GM12878 (cell line): ENCODE data around the gene ZNF573. TPM values are rescaled to one million over a fixed set of nuclear protein-coding genes. Genes with fewer than 3 reads are reported as not detected.

Experiments
- ATAC-seq: fragments of 200-7000 bp; cut with Tn5 transposase; 3 replicates; pipeline ENCODE4 v1.9.1; 2020; ENCODE audit warnings: mild to moderate bottlenecking, moderate library complexity
- BruUV-seq: library from RNA; stranded (reverse); fragments of 400-500 nt; replicated peaks from 2 replicates; lab custom pipeline; 2021; lab: Mats Ljungman, UMichigan
- CTCF ChIA-PET: fragments of 300-600 bp; sonication (Branson Sonifier 250); formaldehyde crosslinking; extraction: SDS; loops from one replicate; lab custom pipeline; 2021; ENCODE audit warnings: inconsistent platforms; lab: Yijun Ruan, JAX
- POLR2A ChIA-PET: fragments of 350-600 bp; formaldehyde crosslinking; extraction: SDS; loops from one replicate; lab custom pipeline; 2021; ENCODE audit warnings: inconsistent platforms; lab: Charles Lee
- RAD21 ChIA-PET: fragments of 300-600 bp; sonication (Branson Sonifier 250); formaldehyde crosslinking; loops from one replicate; lab custom pipeline; 2023; ENCODE audit warnings: antibody characterized with exemption; ENCODE audit not compliant: unreplicated experiment; lab: Charles Lee
- SMC1A ChIA-PET: fragments of 300-600 bp; sonication (Branson Sonifier 250); formaldehyde crosslinking; loops from one replicate; lab custom pipeline; 2023; ENCODE audit not compliant: unreplicated experiment, uncharacterized antibody; lab: Charles Lee
- DNase-seq: peaks from one replicate; pipeline ENCODE4 v3.0.0-alpha.2; 2011; ENCODE audit warnings: low read depth, low spot score
- FAIRE-seq: peaks from 3 replicates; lab custom pipeline; 2011; peaks lifted over from hg19 to GRCh38; lab: Jason Lieb, UNC
- H2AFZ ChIP-seq: 2 replicates; pipeline ENCODE4 v1.6.0; 2011; ENCODE audit warnings: low read depth, low read length, control low read depth; ENCODE audit not compliant: control insufficient read depth
- H3K27ac ChIP-seq: 2 replicates; pipeline ENCODE4 v1.5.1; 2011; ENCODE audit warnings: control low read depth; ENCODE audit not compliant: control insufficient read depth, insufficient read depth
- H3K27me3 ChIP-seq, 2 experiments: replicated peaks in 1 of 2; 2 replicates each; pipeline versions ENCODE4 v1.6.0 to v1.6.1; 2011; ENCODE audit warnings: low read length in 1 of 2; ENCODE audit not compliant: control insufficient read depth in 2 of 2, insufficient read depth in 2 of 2
- H3K36me3 ChIP-seq, 2 experiments: 2 replicates each; pipeline ENCODE4 v1.5.1; 2011; ENCODE audit warnings: low read length in 1 of 2; ENCODE audit not compliant: control insufficient read depth in 2 of 2, insufficient read depth in 2 of 2
- H3K4me1 ChIP-seq: 2 replicates; pipeline ENCODE4 v1.6.1; 2011; ENCODE audit warnings: mild to moderate bottlenecking, low read length, moderate library complexity, mixed read lengths; ENCODE audit not compliant: control insufficient read depth, insufficient read depth
- H3K4me2 ChIP-seq: 2 replicates; pipeline ENCODE4 v1.6.0; 2011; ENCODE audit warnings: control low read depth; ENCODE audit not compliant: control insufficient read depth, insufficient read depth
- H3K4me3 ChIP-seq: fragments of 200-600 bp; sonication (generic); 2 replicates; pipeline ENCODE4 v1.5.1; 2016
- H3K79me2 ChIP-seq: 2 replicates; pipeline ENCODE4 v1.6.0; 2011; ENCODE audit warnings: low read length; ENCODE audit not compliant: control insufficient read depth, insufficient read depth
- H3K9ac ChIP-seq: 2 replicates; pipeline ENCODE4 v1.8.0; 2011; ENCODE audit warnings: low read length, control low read depth, mixed read lengths; ENCODE audit not compliant: control insufficient read depth, insufficient read depth
- H3K9me3 ChIP-seq: replicated peaks from 3 replicates; pipeline ENCODE4 v1.5.1; 2011; ENCODE audit warnings: mild to moderate bottlenecking, low read length; ENCODE audit not compliant: control insufficient read depth, insufficient read depth
- H4K20me1 ChIP-seq: 2 replicates; pipeline ENCODE4 v1.6.0; 2011; ENCODE audit not compliant: control insufficient read depth, insufficient read depth
- CBFB ChIP-seq: IDR thresholded peaks from 2 replicates; pipeline ENCODE4 v1.6.1; 2016; ENCODE audit warnings: antibody characterized with exemption, low read depth
- CEBPZ ChIP-seq: fragments of 150-350 bp; IDR thresholded peaks from 2 replicates; pipeline ENCODE4 v1.6.1; 2016; ENCODE audit warnings: low read depth, low read length
- CUX1 ChIP-seq: IDR thresholded peaks from 2 replicates; pipeline ENCODE4 v1.6.1; 2012; ENCODE audit warnings: improper control_type of control experiment, low read depth, low read length; ENCODE audit not compliant: insufficient replicate concordance
- KDM1A ChIP-seq: fragments of 200-600 bp; sonication (generic); IDR thresholded peaks from 2 replicates; pipeline ENCODE4 v1.6.1; 2016; ENCODE audit warnings: borderline replicate concordance
- NR2C2 ChIP-seq: IDR thresholded peaks from 2 replicates; pipeline ENCODE4 v1.6.1; 2011; ENCODE audit warnings: borderline replicate concordance, low read depth; ENCODE audit not compliant: control insufficient read depth, insufficient read length
- NR2F1 ChIP-seq: fragments of 450-650 bp; conservative IDR thresholded peaks from 2 replicates; pipeline ENCODE4 v1.6.1; 2017; ENCODE audit warnings: mild to moderate bottlenecking
- RBBP5 ChIP-seq: fragments of 200-600 bp; sonication (generic); conservative IDR thresholded peaks from 2 replicates; pipeline ENCODE4 v1.6.1; 2016
- TCF12 ChIP-seq: IDR thresholded peaks from 2 replicates; pipeline ENCODE4 v1.6.1; 2011; ENCODE audit warnings: low read depth, mild to moderate bottlenecking, low read length
- USF1 ChIP-seq: IDR thresholded peaks from 2 replicates; pipeline ENCODE4 v1.6.1; 2011; ENCODE audit warnings: borderline replicate concordance, low read depth, mild to moderate bottlenecking, moderate library complexity, mixed read lengths, low read length; ENCODE audit not compliant: insufficient read depth; ENCODE audit errors: extremely low read length
- ZBTB40 ChIP-seq: fragments of 450-650 bp; IDR thresholded peaks from 2 replicates; pipeline ENCODE4 v1.6.1; 2016; ENCODE audit warnings: mild to moderate bottlenecking, moderate library complexity, borderline replicate concordance
- WGBS: methylation state at CpG from one replicate; pipeline ENCODE4 v1.1.6; 2016; ENCODE audit warnings: low lambda C conversion rate; ENCODE audit not compliant: insufficient replicate concordance, insufficient coverage; ENCODE audit errors: missing lambda C conversion rate; 5-methylcytosine and 5-hydroxymethylcytosine counted together
- in situ Hi-C: fragments of 300-500 bp; cut with MboI; formaldehyde crosslinking; loops from 9 replicates; pipeline ENCODE4 v1.14.3; 2018; ENCODE audit warnings: mixed read lengths
- intact Hi-C: fragments of 100-400 bp; cut with micrococcal nuclease; formaldehyde crosslinking; loops from one replicate; pipeline ENCODE4 v1.14.2; 2022; ENCODE audit not compliant: unreplicated experiment
- polyA plus RNA-seq, 11 experiments: library from polyadenylated mRNA; depleted of rRNA in 4 of 11; unstranded in 6 of 11; stranded (reverse) in 5 of 11; fragments of >200 nt; fragmentation: Nextera tagmentation in 4 of 11; fragmentation: Illumina TruSeq in 1 of 11; extraction: Ambion mirVana in 4 of 11; extraction: Trizol in 1 of 11; gene quantifications; 1 replicate in 1 of 11; 2 replicates in 10 of 11; pipeline versions ENCODE4 v1.2.1 to v1.2.3, GENCODE V29; 2011 to 2016; ENCODE audit warnings: inconsistent platforms in 2 of 11, missing spikeins in 2 of 11, low read depth in 1 of 11
- total RNA-seq, 4 experiments: library from RNA; depleted of rRNA in 3 of 4; stranded (reverse); fragments of >200 nt in 3 of 4; fragmentation: Illumina TruSeq in 1 of 4; extraction: Trizol in 1 of 4; gene quantifications; 2 replicates each; pipeline versions ENCODE4 v1.2.1 to v1.2.3, GENCODE V29; 2013 to 2021

ZNF573 gene
- total and polyA plus RNA-seq, 10 of the 15 experiments (the other 5 are each of a cell fraction or from before 2014, with no cell fraction given) = 0.38 to 5.5 (median 2.4) TPM

- Histone ChIP-seq H3K9me3 (peaks cover 6% of the 10 kb centered on the region; the same call in 2 of the 3 replicates), H3K4me3 (no peak overlapping the region), H2AFZ (no peak overlapping the region), H3K27me3 (no peaks in the 10 kb centered on the region), H3K4me1 (no peaks in the 10 kb centered on the region), H3K9ac (no peak overlapping the region), H3K36me3 (no peaks in the 10 kb centered on the region), H3K79me2 (no peaks in the 10 kb centered on the region), H3K27ac (no peak overlapping the region), H4K20me1 (no peaks in the 10 kb centered on the region), H3K4me2 (no peak overlapping the region)
- ChIA-PET CTCF (no interaction called here), RAD21 (no interaction called here), POLR2A (interaction anchor here (0.6 kb wide), 1 partner anchor 499 kb away, joined by 3 read pairs; no protein-coding TSS in a partner anchor), SMC1A (interaction anchor here (1.1 kb wide), 1 partner anchor 22 kb away, joined by 3 read pairs; no protein-coding TSS in a partner anchor)
- no TSS peak for BruUV-seq
- intact Hi-C loops = no loop called here
- 0% methylated on average over 2 of the region's 2 CpGs for WGBS
- ATAC-seq (no peak), DNase-seq (no peak), FAIRE-seq (no peak)
- in situ Hi-C loops = no loop called here
- TF ChIP-seq USF1 = no peak
- no peak for TF ChIP-seq ZBTB40
- no peak for TF ChIP-seq CUX1
- no peak for TF ChIP-seq CBFB
- TF ChIP-seq TCF12 = no peak
- TF ChIP-seq NR2C2 = no peak
- TF ChIP-seq NR2F1 = no peak
- TF ChIP-seq KDM1A = no peak
- TF ChIP-seq RBBP5 = no peak
- no peak for TF ChIP-seq CEBPZ
Observed at GRCh38 chr19:37813340-37813739, 34.0 kb upstream of the ZNF573 start.
